HG03457 (cell line): Measurements from ENCODE around the gene PKN1.
A peak's percentile ranks its signal among the peaks of the same experiment; 100 is the strongest.

ENCODE experiments used
- ATAC-seq: cut with Tn5 transposase; IDR thresholded peaks from one replicate; pipeline ENCODE4 v1.9.1; 2021; ENCODE audit warnings: moderate number of reproducible peaks; ENCODE audit not compliant: unreplicated experiment

Gene PKN1

GRCh38 chr19:14510311-14511228, 77.5 kb downstream of the PKN1 start:
- ATAC-seq: no peak

DNA sequence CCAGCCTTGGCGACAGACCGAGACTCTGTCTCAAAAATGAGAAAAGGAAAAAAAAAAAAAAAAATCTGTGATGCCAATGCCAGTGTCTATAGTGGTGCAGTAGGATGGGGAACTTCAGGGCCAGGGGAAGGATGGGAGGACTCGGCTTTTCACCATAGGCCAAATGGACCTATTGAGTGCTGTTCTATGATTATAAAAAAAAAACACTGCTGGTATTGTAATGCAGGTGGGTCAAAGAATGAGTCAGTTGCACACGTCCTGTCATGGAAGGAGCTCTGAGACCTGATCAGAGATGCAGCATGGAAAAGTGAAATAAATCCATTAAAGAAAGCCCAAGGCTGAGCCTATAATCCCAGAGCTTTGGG, 78.1 kb downstream of the PKN1 start:
- ATAC-seq: no peak

DNA sequence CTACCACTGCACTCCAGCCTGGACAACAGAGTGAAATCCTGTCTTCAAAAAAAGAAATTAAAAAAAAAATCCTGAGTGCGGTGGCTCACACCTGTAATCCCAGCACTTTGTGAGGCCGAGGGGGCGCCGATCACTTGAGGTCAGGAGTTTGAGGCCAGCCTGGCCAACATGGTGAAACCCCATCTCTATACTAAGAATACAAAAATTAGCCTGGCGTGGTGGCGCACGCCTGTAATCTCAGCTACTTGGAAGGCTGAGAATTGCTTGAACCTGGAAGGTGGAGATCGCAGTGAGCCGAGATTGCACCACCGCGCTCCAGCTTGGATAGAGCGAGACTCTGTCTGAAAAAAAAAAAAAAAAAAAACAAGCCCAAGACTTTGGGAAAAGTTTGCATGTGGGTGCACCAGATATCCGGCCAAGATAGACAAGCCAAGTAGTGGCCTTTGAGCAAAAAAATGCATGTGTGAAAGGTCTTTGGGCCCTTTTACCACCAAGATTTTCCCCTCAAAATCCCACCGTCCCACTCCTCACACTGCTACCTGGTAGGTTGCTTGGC, 79.4 kb downstream of the PKN1 start:
- ATAC-seq: no peak

DNA sequence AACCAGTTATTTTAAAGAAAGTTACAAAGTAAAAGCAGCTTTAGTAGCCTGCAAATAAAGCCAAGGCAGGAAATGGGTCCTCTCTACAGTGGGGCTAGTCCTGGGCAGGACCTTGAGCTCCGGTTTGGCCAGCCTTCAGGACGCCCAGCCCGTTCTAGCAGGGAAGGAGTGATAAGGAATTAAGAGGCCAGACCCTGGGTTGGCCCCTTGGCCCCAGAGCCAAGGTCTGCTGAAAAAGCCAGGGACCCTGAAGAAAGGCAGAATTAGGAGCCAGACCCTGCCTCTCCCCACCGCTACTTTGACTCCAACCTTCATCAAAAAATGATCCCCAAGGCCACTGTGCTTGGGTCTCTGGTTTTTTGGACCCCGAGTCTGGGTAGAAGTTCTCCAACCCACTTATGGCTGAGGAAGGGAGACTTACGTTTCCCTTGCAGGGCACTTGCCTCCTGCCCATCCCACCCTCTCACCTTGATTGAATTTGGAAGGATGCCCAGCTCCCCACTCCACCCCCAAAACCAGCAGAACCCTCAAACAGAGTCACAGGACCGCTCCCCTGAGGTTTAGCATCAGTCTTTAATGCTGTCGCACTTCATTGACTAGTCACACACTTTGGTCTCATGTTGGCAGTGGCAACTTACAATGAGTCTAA, 81.2 kb downstream of the PKN1 start:
- no peak for ATAC-seq

- no peak for ATAC-seq
These were observed 82.5 kb downstream of the PKN1 start for GRCh38 chr19:14515501-14516047.

- no peak for ATAC-seq
These were observed 83.0 kb downstream of the PKN1 start for GRCh38 chr19:14516048-14516534.

DNA sequence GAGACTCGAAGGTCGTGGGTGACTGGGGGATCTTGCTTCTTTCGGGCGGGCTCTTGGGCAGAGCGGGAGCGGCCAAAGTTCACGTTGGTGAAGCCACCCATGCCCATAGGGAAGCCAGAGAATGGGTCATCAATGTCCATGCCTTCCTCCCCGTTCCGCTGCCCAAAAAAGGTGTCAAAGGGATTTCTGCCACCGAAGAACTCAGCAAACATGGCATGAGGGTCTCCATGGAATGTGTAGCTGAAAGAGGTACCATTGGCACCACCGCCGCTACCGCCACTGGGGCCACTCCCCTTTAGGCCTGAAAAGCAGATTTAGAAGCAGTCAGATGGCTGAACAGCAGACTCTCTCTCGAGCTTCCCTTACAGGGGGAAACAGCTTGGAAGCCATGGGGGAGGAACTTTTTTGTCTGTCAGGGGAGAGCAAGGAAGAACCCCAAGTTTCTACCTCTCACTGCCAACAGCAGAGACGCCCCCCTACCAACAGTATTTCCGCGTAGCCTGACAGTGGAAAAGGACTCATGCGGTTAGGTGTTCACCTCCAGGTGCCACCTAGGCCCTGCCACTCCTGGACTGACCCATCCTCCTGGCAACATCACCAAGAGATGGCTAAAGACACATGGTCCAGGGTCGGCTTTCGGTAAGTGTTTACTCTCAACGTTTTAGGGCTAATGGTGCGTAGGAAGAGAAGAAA, 83.8 kb downstream of the PKN1 start:
- ATAC-seq: no peak

DNA sequence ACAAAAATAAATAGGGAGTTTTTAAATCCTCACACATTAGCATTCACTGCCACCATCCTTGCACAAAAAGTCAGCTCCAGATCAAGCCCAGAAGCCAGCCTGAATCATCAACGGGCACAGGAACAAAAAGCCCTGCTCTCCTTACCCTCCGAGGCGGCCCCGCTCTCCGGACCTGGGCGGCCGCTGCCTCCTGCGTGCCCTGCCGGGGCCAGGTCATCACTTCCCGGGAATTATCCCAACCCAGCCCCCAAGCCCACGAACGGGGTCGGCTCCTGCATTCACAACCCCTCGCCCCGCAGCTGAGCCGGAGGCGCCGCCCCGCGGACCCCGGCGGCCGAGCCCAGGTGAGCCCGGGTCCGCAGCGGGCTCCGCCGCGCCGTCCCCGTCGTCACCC, 84.3 kb downstream of the PKN1 start:
- ATAC-seq: peak; percentile 2

DNA sequence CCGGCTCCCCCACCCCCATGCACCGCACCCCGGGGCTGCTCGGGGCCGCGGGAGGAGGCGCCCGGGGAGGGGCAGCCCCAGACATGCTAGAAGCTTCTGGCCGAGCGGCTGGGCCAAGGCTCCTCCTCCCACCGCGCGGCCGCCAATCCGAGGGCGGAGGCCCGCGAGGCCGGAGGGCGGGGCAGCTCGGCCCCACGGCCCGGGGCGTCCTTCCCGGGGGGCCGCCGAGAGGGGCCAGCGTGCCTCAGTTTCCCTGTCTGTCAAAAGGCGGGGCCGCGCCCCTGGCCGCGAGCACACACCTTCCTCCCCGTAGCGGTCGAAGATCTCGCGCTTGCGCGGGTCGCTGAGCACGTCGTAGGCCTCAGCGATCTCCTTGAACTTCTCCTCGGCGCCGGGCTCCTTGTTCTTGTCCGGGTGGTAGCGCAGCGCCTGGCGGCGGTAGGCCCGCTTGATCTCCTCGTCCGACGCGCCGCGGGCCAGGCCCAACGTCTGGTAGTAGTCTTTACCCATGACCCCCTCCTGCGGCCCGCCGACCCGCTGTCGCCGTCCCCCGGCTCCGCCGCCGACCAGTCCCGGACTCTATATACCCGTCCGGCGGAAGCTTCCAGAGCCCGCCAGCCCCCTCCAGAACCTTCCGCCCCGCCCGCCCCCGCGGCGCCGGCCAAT, 84.9 kb downstream of the PKN1 start, which contains the start of gene DNAJB1:
DNAJB1 (minus strand) TSS at position 558 of the 666 bp plus-strand sequence; CDS start at position 510, 48 bp downstream.
- ATAC-seq: peak; percentile 46

DNA sequence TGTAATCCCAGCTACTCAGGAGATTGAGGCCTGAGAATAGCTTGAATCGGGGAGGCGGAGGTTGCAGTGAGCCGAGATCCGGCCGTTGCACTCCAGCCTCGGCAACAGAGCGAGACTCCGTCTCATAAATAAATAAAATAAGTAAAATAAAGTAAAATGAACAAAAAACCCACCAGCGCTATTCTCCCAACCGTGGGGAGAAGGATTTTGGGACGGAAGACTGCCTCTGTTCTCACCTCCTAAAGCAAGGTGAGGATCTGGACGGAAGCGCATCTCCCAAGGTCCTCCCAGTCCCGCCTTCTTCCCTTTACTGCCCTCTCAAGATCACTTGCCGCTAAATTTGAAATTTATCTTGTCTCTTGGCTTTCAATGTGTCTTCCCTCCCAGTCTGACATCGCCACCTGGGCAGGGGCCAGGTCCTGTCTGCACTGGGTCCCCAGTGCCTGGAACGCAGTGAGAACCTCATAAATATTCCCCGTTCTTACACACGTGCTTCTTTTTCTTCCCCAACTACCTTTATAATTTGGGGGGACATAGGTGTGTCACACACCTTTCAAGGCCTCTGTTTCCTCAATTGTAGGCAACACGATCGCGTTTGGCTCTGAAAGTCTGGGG, 86.2 kb downstream of the PKN1 start:
- no peak for ATAC-seq

GRCh38 chr19:14519860-14520407, 86.8 kb downstream of the PKN1 start:
- ATAC-seq: no peak

DNA sequence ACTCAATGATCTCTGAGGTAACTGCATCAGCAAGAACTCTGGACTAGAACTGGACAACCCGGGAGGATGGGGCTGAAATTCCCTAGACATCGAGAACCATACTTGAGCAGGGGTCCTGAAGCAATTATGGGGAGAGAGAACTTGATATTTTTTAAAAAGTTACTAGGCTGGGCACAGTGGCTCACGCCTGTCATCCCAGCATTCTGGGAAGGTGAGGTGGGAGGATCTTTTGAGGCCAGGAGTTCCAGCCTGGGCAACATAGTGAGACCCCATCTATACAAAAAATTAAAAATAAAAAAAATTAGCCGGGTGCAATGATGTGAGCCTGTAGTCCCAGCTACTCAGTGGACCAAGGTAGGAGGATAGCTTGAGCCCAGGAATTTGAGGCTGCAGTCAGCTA, 87.4 kb downstream of the PKN1 start:
- no peak for ATAC-seq
